Right lung (tissue), 5 donors: ENCODE results near the gene MRPL3. TPM values are rescaled to one million over a fixed set of nuclear protein-coding genes. Genes with fewer than 3 reads are reported as not detected.
"Not testable (repeated sequence)": the region's sequence is repeated elsewhere in the genome, so short reads cannot be mapped to it uniquely, and the experiment has no call there.

Experiments used
- DNase-seq, 2 donors: peaks; one replicate each; pipeline ENCODE4 v3.0.0-alpha.2; 2013
- polyA plus RNA-seq, 5 donors: library from polyadenylated mRNA; unstranded; fragments of 120-200 nt; gene quantifications; one replicate each; pipeline versions ENCODE4 v1.2.1 to v1.2.3, GENCODE V29; 2013; ENCODE audit warnings: inconsistent platforms in 1 of 5, low replicate concordance in 1 of 5; ENCODE audit not compliant: insufficient read length in 5 of 5, insufficient read depth in 1 of 5

Gene MRPL3
- polyA plus RNA-seq, 5 donors, result 77.0 to 97.9 (median 87.4) TPM

DNA sequence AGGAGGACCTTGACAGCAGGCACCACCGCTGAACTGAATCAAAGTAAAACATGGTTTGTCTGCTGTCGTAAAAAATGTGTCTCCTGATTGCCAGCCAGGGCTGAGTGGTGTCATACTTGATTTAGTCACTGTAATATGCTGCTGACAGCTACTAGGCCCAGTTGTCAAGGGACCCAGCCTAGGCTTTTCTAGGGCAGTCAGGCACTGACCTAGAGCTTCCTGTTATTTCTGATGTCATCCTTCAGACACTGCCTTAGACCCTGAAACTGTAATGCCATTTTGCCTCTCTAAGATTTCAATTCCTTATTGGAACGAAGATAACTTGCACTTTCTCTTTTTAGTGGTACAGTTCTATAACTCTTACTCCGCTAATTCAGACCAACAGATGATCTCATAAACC is 2.6 kb upstream of the MRPL3 start:
- DNase-seq, result no peak

DNA sequence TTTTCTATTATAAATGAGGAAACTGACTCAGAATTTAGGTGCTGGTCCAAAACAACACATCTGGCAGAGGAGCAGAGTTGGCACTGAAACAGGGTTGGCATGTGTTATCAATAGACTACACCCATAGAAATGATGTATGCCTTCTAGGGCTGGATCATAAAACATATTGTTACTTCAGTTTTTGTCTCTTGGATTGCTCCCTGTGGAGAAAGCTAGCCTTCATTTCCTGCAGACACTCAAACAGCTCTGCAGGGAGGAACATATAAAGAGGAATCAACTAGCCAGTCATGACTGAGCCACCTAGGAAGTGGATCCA is 507 bp upstream of the MRPL3 start:
- no peak for DNase-seq

DNA sequence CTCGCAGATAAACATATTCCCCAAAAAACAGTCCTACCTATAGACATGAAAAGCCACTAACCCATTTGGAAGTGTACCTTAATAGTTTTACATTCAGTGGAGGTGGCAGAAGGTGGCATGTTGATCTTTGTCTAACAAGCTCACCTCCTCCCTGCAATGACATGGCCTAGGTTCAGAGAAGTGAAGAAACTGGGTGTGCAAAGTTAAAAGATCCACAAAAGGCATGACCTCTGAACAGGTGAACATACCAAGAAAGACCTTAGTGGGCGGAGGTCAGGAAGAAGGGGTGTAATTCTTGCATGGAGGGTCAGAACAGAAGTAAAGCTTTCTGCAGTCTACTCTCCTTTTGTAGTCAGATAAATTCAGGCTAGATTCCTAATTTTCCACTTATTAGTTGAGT is 822 bp downstream of the MRPL3 start:
- DNase-seq, result no peak

DNA sequence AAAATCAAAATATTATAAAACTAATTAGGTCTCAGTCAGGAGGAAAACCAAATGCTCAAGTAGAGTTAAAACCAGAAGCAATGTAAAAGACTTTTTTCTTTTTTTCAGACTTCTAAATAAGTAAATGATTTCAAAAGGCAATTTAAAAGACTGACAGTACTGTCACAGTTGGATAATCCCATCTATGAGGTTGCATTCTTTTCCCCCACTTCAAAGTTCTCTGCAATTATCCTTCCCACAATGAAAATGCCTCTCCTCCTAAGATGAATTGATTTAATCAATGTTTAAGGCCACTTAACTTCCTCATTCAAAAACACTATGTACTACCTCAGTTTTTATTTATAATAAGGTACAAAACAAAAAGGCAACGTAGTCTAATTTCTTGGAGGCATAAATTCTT is 8.1 kb downstream of the MRPL3 start:
- no peak for DNase-seq

DNA sequence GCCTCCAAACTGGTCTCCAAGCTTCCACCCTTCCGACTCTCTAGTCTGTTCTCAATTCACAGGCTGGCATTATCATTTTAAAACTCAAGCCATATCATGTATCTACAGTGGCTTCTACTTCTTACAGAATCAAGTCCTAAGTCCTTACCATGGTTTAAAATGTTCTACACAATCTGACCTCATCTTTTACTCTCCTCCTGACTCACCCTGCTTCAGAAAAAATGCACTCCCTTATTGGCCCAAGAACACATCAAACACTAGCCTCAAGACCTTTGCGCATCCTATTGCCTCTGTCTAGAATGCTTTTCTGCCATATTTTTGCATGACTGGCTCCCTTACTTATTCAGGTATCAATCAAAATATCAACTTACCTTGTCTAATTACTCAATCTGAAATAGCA is 11.0 kb downstream of the MRPL3 start:
- no peak for DNase-seq

DNA sequence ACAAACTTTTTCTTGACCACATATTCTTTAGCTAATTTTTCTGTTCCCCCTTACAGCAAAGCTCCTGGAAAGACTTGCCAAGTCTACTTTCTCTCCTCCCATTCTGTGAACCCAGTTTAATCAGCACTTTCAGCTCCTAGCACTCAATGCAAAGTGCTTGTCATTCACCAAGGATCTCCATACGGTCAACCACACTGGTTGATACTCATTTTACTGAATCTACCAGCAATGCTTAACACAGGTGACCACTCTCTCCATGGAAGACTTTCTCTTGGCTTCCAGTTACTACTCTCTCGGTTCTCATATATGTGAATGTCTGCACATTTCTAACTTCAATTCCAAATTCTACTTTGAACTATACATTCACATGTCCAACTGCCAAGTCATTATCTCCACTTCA is 11.7 kb downstream of the MRPL3 start:
- no peak for DNase-seq

DNA sequence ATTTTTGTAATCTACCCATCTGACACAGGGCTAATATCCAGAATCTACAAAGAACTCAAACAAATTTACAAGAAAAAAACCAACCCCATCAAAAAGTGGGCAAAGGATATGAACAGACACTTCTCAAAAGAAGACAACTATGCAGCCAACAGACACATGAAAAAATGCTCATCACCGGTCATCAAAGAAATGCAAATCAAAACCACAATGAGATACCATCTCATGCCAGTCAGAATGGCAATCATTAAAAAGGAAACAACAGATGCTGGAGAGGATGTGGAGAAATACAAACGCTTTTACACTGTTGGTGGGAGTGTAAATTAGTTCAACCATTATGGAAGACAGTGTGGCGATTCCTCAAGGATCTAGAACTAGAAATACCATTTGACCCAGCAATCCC is 16.2 kb downstream of the MRPL3 start:
- not testable (repeated sequence) for DNase-seq

DNA sequence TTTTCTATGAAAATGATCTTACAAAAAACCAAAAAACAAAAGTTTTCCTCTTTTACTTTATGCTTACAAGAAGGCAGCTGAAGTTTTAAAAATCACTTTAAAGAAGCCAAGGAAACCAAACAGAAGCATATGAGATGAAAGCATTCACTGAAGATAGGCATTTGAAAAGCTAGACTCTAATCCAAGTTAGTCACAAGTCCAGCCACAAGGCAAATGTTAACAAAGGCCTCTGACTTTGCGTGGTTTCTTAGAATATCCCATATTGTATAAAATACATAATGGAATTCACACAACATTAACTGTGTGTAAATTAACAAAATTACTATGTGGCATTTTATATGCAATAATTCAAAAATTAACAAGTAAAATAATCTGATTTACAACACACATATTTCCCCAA is 17.7 kb downstream of the MRPL3 start:
- DNase-seq, result no peak

DNA sequence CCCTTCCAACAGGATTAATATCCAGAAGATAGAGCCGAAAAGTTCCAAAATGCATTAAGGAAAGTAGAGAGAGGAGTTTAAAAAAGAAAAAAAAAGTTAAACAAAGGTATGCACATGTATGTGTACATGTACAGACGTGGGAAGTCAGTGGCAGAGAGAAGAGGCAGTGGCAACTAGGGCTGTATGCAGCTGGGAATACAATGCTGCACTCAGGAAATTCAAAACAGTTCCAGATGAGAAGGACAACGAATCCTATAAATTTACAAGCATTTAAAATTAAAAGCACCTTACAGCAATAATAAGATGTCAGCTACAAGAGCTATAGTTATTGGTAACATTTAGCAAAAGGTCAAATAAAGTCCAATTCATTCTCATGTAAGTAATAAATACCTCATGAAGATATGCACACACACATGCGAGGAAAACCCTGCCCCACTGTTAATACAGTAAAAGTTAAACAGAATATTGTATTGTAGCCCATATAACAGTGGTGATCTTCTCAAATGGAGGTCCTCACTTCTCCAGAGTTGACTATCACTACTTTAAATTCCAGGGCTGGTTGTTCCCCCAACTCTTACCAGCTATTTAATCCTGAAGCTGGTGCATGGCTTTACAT is 18.2 kb downstream of the MRPL3 start:
- DNase-seq, result no peak

DNA sequence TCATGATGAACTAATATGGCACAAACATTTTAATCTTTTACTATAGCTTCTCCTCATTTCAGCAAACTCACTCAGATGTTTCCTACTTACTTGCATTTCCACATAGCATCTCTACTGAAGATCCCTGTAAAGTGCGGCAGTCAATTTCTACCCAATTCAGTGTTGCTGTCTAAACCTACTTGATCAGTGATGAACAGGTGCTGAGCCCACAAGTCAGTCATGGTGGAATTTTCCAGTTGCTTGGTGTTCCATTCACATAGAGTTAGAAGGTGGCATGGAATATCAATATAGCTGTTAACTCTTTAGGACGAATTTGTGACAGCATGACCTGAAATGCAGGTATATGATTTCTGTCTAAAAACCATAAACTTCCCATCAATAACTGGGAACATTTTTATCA is 22.7 kb downstream of the MRPL3 start:
- DNase-seq, result no peak

DNA sequence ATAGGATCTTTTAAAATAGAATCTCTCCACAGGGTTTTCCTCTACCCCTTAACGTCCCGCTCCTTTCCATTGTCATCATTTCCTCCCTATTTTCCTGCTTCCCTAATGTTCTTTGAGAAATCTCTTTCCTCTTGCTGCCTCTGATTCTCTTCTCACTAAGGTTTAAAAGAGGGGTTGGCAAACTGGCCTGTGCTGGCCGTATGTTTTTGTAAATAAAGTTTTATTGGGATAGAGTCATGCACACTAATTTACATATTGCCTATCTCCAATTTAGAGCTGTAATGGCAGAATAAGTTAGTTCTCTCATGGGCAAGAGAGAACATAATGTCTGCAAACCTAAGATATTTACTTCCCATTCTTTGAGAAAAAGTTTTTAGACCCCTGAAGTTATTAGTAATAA is 25.0 kb downstream of the MRPL3 start:
- DNase-seq, result no peak

DNA sequence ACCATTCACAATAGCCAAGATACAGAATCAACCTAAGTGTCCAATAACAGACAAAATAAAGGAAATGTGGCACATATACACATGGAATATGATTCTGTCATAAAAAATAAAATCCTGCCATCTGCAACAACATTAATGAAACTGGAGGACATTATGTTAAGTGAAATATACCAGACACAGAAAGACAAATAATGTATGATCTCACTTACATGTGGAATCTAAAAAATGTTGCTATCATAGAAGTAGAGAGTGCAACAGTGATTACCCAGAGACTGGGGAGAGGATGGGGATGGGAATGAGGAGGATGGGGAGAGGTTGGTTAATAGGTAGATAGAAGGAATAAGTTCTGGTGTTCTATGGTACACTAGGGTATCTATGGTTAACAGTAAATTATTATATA is 28.7 kb downstream of the MRPL3 start:
- no peak for DNase-seq

DNA sequence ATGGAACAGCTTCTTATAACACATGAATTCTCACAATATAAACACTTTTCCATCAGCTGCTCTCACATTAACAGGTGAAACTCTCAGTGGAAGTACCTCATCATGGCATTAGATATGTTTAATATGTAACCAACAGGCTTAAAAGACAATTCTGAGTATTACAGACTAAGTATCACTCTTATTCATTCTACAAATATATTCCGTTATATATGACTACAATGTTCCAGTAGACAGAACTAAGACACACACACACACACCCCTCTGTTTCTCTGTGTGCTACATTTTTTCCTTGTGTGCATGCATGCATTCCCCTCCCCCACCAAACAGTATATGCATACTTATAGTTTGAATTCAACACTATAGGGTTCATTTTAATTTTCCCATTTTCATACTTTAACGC is 32.4 kb downstream of the MRPL3 start:
- DNase-seq, result no peak

DNA sequence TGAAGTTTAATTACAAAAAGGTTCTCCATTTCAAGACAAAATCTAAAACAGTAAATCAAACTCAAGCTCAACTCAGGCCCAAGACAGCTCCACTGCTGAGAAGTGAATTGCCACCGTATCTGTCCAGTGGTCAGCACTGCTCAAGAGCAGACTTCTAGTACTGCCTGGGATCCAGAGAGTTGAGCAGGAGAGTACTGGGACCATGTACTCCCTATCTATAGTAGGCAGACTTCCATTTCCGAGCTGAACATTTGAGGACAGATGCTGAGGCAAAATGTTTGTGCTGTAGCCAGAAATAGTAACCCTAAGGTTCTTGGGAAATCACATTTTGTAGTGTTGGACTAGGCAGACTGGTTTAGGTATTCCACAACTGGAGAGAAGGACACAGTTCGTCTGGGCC is 44.1 kb downstream of the MRPL3 start:
- no peak for DNase-seq

DNA sequence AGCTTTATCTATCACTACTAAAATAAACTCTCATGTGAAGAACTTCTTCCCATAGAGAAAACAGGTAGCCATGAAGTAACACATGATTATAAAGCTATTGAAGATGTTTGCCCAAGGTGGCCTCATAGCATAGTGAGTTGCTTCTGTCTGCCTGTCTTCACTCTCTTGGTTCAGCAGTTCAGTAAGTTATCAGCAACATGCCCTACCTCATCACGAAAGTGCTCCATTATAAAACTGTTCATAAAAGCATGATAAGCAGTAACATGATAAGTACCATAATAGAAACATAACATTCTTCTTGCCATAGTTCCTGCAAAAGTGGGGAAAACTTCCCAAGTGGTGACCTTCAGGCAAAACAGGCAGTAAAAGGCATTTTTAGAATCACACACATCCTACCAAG is 45.6 kb downstream of the MRPL3 start:
- DNase-seq, result no peak

DNA sequence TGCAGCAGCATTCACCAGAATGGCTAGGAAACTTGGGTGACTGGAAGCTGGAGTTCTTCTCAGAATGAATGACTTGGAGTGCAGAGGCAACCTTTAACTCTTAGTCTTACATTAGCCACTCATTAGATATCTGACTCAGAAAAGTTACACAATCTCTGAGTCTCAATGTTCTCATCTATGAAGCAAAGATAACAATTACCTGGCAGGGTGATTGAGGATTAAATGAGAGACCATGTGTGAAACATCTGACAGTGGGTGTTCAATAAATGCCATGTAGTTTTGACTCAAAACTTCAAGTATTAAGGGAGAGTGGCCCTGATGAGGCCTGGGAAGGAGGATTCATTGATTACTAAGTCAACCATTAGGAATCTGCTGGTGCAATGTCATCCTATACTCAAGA is 48.3 kb downstream of the MRPL3 start:
- no peak for DNase-seq

DNA sequence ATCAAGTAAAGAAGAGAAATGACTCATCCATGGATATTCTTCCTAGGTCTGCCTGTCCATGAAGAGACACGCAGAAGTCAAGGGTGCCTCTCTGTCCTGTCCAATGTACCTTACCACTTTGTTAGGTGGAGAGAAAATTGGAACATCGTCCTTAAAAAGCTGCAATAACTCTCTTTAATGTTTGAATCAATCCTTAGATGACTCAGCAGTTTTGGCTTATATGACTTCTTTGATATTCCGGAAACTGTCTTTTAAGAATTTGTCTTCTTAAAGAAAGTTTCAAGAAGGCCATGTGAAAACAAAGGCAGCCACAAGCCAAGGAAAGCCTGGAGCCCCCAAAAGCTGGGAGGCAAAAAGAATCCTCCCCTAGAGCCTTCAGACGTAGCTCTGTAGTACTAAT is 49.2 kb downstream of the MRPL3 start:
- no peak for DNase-seq

DNA sequence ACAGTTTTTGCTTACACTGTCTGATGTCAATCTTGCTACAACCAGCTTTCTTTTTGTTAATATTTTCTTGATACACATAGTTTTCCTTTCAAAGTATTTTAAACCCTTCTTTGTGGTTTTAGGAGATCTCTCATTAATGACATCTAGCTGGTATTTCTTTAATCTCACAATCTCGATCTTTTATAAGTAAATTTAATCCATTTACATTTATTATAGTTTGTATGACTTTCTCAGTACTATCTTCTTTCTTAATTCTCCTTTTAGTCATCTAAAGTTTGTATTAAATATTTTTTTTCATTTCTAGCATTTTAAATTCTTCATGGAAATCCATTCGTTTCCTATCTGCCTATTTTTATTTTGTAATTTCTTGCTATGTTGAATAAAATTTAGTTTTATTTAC is 55.4 kb downstream of the MRPL3 start:
- no peak for DNase-seq

DNA sequence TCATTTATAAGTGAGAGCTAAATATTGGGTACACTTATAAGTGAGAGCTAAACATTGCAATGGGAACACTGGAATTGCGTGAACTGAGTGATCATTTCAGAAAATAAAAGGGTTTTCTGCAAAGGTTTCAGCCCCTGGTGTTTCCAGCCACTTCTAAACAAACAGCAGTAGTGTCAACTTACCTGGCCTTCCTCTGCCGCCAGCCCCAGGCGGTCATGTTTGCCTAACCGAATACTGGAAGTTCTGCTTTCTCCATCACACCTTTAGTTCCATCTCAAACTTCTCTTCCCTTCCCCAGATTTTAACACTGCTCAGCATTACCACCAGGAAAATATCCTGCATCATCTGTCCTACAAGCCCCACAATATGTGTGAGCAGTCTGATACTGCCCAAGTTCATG is 58.6 kb downstream of the MRPL3 start:
- no peak for DNase-seq

DNA sequence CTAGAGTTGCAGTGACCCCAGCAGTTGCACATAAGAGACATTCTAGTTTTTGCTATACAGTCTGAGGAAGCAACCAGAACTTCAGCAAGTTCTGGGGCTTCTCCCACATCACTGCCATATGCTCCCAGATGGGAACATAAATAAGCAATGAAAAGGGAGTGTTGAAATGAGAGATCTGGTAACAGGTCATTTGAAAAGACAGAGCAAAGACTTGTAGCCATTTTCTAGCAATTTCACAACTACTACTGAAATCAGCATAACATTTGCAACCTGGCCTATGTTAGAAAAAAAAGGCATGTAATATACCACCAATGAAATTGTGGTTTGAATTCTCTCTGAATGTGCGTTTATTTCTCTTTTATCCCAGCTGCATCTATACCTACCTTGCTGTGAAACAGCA is 63.7 kb downstream of the MRPL3 start:
- DNase-seq, result no peak

DNA sequence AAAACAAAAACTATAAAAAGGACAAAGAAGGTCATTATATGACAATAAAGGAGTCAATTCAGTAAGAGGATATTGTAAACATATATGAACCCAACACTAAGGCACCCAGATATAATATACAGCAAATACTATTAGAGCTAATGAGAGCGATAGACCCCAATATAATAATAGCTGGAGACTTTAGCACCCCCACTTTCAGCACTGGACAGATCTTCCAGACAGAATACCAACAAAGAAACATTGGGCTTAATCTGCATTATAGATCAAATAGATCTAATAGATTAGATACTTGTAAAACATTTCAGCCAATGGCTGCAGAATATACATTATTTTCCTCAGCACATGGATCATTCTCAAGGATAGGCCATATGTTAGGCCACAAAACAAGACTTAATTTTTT is 67.8 kb downstream of the MRPL3 start:
- no peak for DNase-seq

DNA sequence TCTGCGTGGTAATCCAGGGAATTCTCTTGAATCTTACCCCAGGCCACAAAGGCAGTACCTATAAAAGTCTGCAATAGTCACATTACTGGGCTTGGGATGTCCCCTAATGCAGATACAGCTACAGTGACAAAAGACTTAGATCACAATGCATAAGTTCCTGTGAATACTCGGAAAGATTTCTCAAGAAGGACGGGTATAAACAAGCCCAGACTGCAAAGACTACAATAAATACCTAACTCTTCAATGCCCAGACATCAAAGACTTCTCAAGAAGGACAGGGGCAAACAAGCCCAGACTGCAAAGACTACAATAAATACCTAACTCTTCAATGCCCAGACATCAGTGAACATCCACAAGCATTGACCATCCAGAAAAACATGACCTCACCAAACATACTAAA is 70.3 kb downstream of the MRPL3 start:
- no peak for DNase-seq

DNA sequence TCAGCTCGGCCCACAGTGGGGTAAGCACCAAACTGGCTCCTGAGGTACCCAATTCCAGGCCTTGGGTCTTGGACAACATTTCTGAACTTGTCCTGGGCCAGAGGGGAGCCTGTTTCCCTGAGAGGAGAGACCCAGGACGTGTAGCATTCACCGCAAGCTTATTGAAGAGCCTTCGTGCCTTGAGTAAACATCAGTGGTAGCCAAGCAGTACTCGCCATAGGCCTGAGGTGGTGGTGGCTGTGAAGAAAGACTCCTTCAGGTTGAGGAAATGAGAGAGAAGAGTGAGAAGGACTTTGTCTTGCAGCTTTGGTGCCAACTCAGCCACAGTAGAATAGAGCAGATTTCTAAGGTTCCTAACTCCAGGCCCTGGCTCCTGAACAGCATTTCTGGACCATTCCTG is 71.0 kb downstream of the MRPL3 start:
- no peak for DNase-seq

DNA sequence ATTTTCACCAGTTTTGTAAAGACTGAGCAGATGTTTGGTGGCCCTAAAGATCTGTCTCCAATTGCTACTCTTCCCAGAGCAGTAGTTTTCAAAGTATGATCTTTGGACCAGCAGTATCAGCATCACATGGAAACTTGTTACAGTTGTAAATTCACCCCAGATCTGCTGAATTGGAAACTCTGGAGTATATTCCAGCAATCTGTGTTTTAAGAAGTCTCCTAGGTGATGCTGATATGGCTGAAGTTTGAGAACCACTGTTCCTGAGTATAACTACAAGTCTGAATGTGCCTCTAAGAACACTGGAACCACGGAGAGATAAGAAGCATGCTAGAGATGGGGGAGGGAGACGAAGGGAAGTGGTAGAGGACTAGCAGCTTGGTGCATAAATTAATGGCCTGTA is 75.5 kb downstream of the MRPL3 start:
- DNase-seq, result no peak

DNA sequence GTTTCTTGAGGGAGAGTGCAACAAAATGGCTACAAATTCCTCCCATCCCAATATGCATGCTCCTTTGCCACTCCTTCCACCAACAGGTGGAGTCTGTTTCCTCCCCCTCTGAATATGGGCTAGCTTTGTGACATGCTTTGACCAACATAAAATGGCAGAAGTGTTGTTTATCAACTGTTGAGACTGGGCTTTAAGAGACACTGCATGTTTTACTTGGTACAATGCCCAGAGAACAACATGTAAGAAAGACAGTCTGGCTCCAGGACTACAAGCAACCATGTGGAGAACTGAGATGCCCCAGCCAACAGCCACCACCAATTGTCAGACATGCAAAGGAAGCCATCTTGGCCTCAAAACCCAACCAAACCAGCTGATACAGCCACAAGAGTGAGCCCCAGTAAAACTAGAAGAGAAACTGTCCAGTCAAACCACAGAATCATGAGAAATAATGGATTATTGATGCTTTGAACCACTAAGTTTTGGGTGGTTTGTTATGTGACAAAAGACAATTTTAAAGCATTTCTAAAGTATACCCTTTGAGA is 80.7 kb downstream of the MRPL3 start:
- DNase-seq, result no peak
